Measurements from ENCODE around the gene PRM1.

Gene PRM1

DNA sequence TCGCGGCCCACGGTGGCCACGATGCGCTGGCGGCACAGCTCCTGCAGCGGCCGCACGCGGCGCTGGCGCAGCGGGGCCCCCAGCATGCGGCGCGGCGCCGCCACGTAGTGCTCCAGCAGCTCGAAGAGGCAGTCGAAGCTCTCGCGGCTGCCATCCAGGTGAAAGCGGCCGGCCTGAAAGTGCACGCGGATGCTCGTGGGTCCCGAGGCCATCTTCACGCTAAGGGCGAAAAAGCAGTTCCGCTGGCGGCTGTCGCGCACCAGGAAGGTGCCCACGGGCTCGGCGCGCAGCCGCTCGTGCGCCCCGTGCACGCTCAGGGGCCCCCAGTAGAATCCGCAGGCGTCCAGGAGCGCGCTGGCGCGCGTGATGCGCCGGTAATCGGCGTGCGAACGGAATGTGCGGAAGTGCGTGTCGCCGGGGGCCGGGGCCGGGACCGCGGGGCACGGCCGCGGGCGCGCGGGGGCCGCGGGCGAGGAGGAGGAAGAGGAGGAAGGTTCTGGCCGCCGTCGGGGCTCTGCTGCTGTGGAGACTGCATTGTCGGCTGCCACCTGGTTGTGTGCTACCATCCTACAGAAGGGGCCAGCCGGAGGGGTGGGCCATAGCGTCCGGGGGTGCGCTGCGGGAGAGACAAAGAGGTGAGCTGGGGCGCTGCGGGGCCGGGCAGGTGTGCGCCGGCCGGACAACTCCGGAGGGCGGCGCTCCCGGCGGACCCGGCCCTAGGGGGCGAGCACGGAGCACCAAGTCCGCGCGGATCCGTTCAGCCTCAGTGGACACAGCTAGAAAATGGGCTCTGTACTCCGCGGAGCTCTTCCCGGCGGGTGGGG lies 26.0 kb downstream of the PRM1 start:
- peak; percentile 30 to 43 for DNase-seq (ENCODE audit: low read depth in 1 of 2, low spot score in 1 of 2)

DNA sequence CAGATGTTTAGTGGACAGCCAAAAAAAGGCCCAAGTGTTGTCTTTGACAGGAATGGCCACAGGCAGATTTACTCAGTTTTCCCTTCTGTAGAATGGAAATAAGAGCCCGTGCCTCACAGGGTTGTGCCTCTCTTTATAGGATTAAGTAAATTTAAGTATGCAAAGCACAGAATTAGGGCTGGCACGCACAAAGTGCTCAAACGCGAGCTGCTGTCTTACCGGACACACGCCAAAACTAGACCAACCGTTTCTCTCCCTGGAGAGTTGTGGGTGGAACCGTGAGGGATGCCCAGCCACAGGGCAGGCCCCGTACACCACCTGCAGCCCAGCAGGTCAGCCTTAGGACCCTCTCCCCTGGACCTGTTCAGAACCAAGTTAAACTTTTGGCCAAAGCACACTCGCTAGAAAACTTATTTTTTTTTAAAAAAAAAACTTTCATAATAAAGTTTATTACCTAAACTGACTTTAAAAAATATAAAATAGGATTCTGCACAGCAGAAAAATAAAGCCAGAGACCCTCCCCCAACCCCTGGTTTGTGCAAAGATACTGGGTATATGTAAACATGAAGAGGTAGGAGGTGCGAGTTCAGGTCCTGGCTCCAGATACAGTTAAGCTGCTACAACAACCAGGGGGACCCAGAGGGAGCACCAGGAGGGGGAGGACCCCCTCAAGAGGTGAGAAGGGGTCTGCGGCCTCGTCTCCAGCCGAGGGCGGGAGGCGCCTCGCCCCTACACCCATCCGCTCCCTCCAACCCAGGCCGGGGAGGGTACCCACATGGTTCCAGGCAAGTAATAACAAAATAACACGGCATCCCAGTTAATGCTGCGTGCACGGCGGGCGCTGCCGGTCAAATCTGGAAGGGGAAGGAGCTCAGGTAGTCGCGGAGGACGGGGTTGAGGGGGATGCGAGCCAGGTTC lies 26.9 kb downstream of the PRM1 start:
- no peak for DNase-seq (ENCODE audit: low read depth in 1 of 2, low spot score in 1 of 2)

DNA sequence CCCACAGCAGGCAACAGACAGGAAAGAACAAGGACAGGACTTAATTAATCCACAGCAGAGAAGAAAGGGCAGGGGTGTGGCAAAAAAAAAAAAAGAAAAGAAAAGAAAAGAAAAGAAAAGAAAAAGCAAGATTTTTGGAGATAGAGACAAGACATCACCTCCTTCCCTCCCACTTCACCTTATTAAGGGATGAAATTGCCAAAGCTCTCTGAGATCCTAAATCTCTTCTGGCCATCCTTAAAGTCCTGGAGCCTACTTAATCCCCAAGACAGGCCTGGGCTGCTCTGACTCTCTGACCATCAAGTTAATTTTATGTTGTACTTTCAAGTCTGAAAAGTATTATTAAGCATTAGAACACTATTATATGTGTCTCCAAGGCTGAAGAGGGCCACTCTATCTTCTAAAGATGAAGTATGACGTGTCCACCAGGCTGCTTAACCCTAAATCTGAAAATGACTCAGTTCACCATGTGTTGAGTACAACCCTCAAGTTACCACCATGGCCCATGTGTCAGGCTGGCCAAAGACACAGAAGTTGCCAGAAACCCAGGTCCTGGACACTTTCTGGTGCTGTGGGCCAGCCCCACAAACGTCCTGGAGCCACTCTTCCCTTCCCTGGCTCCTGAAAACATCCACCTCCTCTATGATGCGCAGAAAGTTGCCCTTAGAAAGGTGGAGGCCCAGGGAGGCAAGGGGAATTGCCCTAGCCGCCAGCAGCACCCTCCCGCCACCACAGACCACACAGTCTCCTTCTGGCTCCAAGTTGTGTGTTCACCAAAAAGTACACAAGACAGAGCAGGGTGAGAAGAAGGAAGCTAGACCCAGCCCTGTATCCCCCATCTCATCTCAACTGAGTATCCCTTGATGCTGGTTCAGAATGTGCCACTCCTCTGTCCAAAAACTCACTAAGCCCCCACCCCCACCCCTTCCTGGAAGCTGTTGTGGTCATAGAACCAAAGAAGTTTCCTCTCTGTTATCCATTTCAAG lies 27.8 kb downstream of the PRM1 start:
- DNase-seq (ENCODE audit: low read depth in 1 of 2, low spot score in 1 of 2): peak; percentile 32 to 35

DNA sequence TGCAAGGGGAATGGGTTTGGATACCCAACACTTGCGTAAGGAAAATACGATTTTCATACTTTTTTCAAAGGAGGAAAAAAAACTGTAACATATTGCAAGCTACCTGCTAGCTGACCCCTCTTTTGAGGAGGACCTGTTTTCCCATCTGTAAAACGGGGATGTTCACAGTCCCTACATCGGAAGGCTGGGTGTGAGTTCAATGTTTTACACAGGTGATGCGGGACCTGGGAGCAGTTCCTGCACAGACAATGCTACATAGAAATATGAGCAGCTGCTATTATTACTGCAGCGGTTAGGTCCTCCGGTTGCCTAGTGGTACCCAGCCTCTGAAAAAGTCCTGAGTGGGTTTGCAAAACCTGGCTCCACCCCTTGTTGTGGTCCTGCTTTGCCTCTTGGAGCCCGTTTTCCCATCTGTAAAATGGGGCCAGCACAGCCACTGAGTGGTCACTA lies 28.6 kb downstream of the PRM1 start:
- DNase-seq (ENCODE audit: low read depth in 1 of 2, low spot score in 1 of 2): peak in 1 of 2 donors; percentile 28

DNA sequence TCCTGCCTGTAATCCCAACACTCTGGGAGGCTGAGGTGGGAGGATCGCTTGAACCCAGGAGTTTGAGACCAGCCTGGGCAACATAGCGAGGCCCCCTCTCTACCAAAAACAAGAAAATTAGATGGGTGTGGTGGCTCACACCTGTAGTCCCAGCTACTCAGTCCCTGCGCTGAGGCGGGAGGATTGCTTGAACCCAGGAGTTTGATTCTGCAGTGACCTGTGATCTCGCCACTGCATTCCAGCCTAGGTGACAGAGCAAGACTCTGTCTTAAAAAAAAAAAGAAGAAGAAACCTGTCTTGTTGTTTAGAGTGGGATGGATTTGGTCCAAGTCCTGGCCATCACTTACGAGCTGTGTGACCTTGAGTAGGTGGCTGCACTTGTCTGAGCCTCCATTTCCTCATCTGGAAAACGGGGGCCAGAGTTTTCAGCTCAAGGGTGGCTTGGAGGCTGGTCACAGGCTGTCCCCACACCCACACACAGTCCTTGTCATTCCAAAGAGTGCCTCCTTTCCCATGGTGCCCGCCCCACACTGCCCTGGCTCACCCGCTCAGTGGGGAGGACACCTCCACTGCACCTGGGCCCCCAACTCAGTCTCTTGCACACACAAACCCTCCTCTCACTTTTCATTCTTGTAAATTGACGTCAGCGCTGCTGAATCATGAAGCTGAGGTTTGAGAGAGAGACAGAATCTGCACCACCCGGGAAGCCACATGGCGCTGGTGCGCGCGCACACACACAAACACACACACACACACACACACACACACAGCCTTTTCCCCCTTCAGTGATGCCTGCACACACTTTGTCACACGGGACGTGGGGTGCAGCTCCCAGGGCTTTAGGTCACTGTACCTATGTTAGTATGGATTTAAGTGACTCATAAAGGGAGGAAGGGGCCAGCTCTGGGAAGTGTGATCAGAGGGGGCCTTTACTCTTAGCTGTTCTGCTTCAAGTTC lies 29.3 kb downstream of the PRM1 start:
- DNase-seq (ENCODE audit: low read depth in 1 of 2, low spot score in 1 of 2): peak; percentile 65 to 81

DNA sequence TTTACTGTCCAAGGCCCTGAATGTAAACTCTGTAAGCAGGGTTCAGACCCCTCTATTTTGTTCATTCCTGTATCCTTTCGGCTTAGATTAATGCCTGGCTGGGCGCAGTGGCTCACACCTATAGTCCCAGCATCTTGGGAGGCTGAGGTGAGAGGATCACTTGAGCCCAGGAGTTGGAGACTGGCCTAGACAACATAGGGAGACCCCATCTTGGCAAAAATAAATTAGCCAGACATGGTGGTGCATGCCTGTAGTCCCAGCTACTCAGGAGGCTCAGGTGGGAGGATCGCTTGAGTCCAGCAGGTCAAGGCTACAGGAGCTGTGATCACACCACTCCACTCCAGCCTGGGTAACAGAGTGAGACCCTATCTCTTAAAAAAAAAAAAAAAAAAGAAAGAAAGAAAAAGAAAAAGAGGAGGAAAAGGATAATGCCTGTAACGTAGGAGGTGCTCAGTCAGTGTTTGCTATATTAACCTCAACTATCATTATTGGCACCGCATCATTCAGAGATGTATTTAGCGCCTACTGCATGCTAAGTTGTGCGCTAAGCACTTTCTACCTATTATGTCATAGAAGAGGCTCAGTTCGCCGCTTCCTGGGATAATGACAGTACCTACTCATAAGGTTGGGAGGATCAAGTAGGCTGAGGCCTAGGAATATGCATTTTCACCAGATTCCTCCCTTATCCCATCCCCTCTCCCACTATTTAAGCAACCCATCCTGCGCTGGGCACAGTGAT lies 30.2 kb downstream of the PRM1 start:
- DNase-seq (ENCODE audit: low read depth in 1 of 2, low spot score in 1 of 2): no peak

DNA sequence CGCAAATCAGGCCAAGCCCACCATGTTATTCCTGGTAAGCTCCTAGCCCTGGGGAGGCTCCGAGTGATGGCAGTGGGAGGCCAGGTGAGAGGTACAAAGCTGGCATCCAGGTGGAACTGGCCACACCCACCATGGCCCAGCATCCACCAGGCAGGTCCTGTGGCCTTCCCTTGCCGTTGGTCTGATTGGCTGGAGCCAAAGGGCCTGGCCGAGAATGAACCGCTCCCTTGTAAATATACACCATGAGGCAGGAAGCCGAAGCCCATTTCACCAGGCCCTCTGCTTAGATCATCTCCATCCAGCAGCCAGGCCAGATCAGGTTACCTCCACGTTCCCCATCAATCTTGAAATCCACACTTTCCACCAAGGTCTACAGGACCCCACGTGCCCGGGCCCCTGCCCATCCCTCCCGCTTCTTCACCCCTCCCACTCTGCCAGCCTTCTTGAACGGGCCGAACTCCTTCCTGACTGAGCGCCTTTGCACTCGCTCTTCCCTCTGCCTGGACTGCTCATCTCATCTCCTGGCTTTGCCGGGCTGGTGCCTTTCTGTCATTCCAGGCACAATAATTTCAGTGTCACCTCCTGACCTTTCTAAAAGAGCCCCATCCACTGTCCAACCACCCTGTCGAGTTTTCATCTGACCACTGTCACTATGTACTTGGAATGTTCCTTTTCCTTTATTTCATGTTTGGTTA lies 30.9 kb downstream of the PRM1 start:
- DNase-seq (ENCODE audit: low read depth in 1 of 2, low spot score in 1 of 2): peak in 1 of 2 donors; percentile 16

DNA sequence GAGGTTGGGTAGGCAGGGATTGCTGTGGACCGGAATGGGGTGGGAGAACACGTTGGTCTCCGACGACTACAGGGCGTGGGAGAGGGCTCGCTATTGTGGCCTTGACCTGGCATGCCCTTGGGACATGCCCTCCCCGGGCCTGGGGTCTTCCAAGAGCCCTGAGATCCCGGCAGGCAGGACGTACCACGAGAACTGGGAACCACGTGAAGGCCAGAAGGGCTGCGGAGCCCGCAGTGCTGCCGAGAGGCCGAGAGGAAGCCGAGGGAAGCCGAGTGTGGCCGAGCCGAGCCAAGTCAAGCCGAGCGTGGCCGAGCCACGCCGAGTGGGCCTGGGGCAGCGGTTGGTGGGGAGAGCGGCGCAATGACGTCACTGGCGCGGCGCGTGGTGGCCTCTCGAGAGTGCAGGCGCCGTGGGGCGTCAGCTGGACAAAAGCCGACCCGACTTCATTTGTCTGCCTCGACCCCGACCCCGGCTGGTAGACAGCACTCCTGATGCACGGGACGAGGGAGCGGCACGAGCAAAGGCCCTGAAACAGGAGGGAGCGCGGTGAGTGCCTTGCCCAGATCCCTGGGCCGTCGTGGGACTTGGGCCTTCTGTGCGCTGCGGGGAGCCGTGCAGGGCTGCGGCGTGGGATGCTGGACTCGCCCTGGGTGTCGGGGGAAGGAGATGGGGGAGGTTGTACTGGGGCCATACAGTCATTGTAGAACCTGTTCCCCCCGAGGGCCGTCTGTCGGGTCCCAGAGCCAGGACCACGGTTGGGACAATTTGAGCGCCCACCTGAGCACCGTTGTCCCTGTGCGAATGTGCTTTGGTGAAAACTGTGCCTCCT lies 31.7 kb downstream of the PRM1 start:
- no peak for DNase-seq (ENCODE audit: low read depth in 1 of 2, low spot score in 1 of 2)

DNA sequence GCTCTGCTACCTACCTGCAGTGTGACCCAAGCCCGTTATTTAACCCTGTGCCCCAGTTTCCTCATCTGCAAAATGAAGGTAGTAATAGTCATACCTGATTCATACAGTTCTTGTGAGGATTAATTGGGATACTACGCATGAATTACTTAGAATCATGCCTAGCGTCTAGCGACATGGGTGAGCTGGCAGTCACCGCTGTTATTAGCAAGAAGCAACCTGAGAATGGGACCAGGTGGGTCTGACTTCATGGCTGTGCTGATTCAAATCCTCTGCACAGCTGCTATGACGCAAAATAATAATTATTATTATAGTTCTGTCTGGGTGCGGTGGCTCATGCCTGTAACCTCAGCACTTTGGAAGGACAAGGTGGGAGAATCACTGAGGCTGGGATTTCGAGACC lies 33.0 kb downstream of the PRM1 start:
- no peak for DNase-seq (ENCODE audit: low read depth in 1 of 2, low spot score in 1 of 2)

DNA sequence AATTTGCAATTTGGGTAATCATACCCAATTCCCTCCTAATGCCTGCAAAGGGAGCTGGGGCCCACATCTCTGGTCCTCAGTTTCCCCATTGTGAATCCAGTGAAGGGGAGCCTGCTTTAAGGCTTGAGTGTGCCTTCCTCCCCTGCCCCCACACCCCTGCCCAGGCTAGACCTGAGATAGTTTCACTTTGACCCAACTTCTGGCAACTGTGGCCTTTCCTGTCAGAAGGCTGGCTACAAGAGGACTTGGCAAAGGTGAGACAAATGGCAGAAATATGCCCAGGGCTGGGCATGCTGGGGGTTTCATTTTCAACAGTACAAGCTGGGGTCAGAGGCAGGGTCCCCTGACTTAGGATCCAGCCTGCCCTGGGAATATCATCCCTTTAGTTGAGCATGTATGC lies 35.1 kb downstream of the PRM1 start:
- no peak for DNase-seq (ENCODE audit: low read depth in 1 of 2, low spot score in 1 of 2)

DNA sequence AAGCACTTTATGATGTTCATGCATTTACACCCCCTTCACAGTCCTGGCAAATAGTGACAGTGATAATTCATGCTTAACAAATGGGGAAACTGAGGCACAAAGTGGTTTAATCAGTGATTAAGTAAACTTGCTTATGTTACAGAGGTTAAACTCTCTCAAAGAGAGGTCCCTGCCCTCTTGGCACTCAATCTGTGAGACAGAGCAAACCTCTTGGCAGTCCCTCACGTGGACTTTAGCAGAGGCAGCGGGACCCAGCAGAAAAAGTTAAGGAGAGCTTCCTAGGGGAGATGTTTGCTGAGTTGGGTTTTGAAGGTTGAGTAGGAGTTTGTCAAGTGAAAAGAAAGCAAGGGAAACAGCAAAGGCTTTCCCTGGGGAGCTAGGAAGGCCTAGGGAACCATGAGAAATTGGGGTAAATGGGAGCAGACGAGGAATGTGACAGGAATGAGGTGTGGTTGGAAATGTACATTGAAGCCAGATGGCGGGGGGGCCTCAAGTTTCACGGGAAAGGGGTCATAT lies 35.9 kb downstream of the PRM1 start:
- DNase-seq (ENCODE audit: low read depth in 1 of 2, low spot score in 1 of 2): no peak

DNA sequence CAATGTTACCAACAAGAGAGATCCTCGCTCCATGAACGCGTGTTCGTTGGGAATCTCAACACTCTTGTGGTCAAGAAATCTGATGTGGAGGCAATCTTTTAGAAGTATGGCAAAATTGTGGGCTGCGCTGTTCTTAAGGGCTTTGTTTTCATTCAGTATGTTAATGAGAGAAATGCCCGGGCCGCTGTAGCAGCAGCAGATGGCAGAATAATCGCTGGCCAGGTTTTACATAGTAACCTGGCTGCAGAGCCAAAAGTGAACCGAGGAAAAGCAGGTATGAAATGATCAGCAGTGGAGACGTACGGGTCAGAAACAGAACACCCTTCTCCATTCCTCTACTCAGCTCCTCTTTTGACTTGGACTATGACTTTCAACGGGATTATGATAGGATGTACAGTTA lies 38.5 kb downstream of the PRM1 start:
- no peak for DNase-seq (ENCODE audit: low read depth in 1 of 2, low spot score in 1 of 2)

DNA sequence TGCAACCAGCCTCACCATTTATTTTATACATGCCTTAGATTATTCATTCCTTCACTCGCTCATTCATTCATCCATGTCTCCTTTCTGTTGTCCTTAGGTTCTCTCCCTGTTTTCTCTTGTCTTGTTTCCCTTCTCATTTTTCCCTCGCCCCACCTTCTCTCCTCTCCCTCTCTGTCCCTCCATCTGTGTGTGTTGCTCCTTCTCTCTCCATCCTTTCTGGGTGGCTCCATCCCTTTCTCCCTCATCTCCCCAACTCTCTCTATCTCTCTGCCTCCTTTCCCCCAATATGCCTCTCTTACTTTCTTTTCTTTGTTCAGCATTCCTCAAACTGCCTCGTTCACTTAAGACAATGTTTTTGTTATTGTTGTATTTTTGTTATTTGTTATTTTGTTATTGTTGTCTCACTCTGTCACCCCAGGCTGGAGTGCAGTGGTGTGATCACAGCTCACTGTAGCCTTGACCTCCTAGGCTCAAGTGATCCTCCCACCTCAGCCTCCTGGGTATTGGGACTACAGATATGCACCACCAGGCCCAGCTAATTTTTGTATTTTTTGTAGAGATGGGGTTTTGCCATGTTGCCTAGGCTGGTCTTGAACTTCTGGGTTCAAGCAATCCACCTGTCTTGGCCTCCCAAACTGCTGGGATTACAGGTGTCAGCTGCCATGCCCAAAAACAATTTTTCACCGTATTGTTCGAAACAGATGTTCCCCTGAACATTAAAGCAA lies 39.5 kb downstream of the PRM1 start:
- DNase-seq (ENCODE audit: low read depth in 1 of 2, low spot score in 1 of 2): no peak

DNA sequence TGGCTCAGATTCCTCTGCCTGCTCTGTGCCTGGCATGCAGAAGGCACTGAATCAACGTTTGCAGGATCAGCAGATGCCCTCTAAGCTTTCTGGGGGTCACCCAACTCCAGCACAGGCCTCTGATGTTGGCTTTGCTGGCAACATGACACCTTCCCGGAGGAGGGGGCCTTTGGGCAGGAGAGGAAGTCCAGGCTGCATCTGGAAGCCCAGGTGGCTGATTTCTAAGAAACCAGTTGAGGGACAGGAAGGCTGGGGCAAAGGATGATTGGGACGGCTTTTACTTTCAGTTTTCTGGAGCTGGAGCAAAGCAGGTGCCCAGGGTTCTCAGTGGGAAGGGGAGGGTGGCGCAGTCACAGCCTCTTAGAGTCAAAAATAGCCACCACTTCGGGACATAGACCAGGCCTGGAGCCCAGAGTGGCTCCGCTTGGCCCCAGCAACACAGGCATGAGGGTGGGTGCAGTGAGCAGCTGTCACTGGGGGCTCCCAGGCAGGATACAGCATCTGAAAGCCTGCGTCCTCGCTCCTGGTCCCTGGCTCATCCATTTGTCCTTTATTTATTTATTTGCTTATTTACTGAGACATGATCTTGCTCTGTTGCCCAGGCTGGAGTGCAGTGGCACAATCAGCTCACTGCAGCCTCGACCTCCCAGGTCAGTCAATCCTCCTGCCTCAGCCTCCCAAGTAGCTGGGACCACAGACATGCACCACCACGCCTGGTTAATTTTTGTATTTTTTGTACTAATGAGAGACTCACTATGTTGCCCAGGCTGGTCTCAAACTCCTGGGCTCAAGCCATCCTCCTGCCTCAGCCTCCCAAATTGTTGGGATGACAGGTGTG lies 40.3 kb downstream of the PRM1 start:
- DNase-seq (ENCODE audit: low read depth in 1 of 2, low spot score in 1 of 2): no peak

DNA sequence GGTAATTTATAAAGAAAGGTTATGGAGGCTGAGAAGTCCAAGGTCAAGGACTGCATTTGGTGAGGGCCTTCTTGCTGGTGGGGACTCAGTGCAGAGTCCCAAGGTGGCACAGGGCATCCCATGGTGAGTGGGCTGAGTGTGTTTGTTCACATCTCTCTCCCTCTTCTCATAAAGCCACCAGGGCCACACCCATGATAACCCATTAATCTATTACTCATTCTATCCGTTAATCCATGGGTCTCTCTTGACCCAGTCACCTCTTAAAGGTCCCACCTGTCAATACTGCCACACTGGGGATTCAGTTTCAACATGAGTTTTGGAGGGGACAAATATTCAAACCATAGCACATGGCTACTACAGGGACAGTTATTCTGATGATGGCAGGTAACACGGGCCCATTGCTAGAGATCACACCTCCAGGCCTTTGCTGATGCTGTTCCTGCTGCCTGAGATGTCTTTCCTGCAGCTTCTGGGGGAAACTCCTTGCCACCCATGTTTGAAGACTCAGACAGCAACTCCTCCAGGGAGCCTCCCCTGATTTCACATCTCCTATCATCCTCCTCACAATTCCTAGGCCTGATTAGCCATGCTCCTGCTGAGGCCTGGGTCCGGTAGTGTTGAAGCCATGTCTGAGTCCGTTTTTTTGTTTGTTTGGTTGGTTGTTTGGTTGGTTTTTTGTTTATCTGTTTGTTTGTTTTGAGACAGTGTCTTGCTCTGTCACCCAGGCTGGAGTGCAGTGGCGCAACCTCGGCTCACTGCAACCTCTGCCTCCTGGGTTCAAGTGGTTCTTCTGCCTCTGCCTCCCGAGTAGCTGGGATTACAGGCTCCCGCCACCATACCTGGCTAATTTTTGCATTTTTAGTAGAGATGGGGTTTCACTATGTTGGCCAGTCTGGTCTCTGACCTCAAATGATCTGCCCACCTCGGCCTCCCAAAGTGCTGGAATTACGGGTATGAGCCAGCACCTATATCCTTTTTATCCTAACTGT lies 41.2 kb downstream of the PRM1 start:
- no peak for DNase-seq (ENCODE audit: low read depth in 1 of 2, low spot score in 1 of 2)
